HG02763 (cell line): ENCODE measurements around the gene SNAP47.

Experiments used
- ATAC-seq: cut with Tn5 transposase; IDR thresholded peaks from one replicate; pipeline ENCODE4 v1.9.1; 2021; ENCODE audit warnings: mild to moderate bottlenecking, moderate library complexity; ENCODE audit not compliant: unreplicated experiment

Gene SNAP47

DNA sequence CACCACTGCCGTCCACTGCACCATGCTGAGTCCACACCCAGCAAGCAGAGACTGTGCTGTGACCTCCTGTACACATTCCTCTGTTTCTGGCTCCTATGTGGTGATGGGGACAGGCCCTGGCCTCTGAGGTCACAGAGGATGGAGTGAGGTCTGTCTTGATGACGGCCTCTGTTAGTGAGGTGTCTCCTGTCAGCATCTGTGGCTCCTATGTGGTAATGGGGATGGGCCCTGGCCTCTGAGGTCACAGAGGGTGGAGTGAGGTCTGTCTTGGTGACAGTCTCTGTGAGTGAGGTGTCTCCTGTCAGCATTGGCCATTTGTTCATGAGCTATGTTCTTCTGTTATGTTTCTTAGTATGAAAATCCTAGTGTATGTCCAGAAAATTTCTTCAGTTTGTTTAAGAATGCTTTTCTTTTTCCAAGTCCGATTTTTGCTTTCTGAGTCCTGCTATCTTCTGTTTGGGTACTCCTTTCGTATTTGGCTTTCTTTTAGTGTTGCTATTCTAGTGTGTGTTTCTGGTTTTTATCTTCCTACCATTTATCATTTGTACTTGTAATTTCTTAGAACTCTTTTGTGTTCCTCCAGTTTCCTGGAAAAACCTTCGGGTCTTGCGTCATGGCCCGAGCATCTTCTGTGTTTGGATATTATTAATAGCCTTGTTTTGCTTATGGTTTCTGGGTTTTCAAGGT, 13.4 kb downstream of the SNAP47 start:
- ATAC-seq, result no peak

DNA sequence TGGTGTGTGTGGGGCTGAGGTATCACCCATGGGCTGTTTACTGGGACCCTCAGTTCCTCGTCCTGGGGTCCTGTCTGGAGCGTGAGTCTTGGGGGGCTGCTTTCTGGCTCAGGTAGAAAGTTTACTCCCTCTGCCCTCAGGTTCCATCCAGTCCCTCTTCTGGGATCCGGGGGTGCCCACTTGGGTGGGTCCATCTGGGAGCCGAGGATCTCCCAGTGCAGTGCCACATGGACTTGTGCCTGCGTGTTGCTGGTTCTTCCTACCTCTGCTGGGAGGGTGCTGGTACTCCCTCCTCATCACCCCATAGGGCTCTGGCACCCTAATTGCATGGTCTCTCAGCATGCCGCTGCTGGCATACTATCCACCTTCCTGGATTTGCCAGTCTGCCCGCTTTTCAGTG, 14.0 kb downstream of the SNAP47 start:
- no peak for ATAC-seq

DNA sequence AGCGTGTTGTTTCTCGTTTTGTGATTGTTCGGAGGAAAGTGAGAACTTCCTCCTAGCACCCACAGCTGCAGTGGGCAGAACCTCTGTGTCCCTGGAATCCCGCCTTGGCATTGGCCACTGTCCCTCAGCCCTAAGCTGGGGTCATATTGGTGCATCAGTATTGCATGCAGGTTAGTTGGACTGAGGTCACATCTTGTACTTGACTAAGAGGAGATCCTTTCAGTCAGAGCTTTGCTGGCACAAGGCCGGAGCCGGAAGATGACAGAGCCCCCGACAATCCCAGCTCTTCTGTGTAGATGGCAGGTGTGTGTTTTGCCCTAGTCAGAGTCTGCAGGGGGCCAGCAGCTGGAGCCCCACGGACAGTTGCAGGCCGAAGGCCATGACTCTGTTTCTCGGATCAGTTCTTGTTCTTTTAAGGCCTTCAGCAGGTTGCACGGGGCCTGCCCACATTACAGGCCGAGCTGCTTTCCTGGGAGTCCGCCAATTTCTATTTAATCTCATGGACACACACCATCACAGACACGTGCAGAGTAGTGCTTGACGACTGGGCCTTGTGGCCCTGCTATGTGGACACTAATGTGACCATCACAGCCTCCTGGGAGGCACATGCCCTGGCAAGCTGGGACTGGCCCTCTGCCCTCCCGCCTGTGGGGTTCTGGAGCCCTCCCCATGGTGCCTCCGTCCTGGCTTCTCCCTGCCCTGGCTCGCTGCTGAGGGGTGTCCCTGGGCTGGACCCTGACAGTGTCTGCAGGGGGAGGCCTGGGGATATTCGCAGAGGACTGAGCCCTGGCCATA, 14.9 kb downstream of the SNAP47 start:
- ATAC-seq, result no peak

DNA sequence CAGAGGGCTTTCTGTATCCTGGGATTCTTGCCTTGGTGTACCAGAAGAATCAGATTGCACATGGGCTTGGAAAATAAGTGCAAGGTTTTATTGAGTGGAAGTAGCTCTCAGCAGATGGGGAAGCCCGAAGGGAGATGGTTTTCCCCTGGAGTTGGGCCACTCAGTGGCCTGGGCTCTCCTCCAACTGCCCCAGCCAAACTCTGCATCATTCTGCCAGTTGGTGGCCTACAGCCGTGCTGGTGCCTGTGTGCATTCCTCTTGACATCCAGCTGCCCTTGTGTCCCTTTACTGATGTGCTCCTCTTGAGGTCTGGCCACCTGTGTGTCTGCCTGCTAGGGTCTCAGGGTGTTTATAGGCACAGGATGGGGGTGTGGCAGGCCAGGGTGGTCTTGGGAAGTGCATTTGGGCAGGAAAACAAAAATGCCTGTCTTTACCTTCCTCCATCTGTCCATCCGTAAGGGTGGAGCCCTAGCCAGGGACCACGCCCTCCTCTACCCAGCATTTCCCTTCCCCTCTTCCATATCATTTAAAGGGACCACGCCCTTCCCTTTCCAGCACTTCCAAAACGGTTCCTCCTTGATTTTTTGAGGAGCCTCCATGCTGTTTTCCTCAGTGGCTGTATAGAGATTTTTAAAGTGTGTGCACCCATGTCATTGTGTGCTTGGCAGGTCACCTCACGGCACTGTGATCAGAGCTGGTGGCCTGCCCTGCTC, 18.9 kb downstream of the SNAP47 start:
- ATAC-seq, result no peak

DNA sequence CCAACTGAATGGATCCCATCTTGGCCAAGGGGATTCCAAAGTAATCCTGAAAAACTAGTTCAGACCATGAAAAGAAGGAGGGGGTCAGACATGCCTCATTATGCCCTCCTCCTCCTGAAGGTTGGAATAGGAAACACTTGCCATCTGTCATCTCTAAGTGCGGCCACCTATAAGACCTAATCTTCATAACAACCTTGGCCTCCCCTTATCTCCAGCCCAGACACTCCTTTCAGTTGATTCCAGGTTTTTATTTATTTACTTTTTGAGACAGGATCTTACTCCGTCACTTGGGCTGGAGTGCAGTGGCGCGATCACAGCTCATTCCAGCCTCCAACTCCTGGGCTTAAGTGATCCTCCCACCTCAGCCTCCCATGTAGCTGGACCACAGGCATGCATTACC, 19.7 kb downstream of the SNAP47 start:
- no peak for ATAC-seq

DNA sequence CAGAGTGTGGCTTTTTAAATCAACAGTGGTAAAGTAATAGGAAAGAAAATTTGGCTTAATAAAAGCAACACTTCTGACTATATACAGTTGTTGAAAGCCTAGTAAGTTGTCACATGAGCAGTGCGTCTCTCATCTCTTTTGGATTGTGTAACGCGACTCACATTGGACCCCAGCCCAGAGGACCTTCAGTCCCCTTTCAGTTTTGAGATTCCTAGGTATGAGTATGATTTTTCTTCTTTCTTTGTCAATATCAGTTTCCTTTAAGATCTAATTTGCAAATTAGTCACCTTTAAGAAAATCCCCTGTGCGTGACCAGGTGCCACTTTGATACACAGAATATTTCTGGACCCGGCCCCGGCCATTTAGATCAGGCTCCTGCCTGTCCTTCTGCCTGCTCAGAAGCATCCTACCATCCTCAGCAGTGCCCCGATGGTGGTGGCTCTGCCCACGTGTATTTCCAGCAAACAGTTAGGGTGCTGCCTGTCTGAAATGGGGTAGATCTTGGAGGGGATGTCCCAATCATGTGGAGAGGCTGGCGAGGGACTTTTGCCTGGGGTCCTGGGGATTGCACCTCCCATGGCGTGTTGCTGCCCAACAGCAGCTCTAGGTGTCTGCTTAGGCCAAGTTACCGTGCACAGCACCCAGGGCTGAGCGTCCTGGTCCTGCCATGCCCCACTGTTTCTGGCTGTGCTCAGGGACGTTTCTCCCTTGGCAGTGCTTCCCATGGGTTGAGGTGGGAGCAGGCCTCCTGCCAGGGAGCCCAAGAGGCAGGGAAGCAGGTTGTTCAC, 21.1 kb downstream of the SNAP47 start:
- ATAC-seq, result no peak

DNA sequence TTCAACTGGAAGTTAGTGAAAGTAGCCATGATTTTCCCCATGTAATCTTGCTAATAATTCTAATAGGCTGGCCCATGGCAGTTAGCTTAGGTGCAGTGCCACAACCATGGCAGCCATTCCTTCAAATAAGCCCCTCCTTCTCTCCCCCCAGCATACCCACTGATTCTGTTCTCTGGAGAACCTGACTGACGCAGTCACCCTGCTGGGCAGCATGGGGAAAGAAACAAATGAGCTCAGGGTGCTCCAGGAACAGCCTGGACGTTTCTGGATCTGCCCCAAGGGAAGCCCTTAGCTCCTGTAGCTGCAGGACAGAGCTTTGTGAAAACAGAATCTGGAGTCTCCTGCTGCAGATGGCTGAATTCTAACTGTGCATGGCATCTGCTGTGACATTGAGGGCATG, 22.5 kb downstream of the SNAP47 start:
- ATAC-seq, result no peak

DNA sequence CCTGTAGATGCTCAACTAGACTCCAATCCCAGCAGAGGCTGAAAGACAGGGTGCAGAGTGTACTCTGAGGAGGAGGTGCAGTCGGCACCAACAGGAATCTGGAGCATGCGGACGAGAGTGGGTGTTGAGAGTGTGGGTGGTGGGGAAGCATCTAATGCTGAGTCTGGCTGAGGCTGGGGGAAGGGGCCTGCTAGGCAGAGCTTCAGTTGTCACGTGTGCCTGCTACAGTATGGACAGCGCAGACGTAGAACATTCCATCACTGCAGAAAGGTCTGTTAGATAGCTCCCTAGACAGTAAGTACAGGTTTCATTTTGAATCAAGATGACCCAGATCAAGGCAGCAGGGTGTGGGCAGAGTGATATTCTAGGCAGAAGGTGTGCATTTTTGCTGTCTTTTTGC, 23.1 kb downstream of the SNAP47 start:
- ATAC-seq, result no peak

DNA sequence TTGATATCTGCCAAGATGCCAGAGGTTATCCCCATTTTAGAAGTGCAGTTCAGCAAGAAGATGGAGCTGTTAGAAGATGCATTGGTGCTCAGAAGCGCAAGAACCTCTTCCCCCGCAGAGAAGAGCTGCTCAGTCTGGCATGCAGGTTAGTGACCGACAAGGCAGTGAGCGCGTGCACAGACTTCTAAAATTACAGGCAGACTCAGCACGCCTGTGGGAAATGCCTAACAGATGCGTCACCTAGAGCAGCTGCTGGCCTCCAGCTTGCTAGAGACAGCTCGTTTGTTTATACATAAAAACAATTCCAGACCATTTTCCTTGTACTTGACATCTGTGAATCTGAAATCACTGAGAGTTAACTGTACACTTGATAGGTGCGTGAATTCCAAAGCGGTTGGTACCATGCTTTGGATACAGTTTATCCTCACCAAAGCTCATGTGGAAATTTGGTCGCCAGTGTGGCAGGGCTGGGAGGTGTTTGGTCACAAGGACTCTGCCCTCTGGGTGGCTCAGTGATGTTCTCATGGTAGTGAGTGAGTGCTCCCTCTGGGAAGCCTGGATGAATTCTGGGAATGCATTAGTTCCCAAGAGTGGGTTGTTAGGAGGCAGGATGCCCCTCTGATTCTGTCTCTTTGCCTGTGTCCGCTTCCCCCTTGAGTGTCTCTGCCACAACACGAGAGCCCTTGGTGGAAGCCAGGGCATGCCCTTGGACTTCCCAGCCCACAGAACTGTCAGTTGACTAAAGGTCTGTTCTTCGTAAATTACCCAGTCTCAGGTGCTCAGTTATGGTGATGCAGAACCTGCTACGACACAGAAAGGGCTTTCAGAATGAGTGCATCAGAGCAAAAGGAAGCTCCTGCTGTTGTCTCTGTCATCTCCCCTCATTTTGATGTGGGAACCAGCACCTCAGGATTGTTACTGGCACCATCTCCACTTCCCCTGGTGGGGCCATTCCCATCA, 24.4 kb downstream of the SNAP47 start:
- ATAC-seq, result no peak

DNA sequence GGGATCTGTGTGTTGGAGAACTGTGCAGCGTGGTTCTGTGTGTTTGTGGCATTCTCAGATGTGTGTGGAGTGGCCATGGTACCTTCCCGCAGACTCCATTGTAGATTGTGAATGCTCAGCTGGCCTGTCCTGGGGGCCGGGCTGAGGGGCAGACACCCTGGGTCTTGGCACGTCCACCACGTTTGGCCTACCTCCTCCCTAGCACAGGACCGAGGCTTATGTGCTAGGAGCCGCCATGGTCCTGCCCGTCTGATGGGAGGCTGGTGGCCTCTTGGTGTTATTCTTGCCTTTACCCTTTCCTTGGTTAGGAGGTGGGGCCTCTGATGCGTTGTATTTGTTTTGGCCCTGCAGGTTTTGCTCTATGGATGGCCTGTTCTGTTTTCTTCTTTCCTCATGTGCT, 25.1 kb downstream of the SNAP47 start:
- no peak for ATAC-seq

DNA sequence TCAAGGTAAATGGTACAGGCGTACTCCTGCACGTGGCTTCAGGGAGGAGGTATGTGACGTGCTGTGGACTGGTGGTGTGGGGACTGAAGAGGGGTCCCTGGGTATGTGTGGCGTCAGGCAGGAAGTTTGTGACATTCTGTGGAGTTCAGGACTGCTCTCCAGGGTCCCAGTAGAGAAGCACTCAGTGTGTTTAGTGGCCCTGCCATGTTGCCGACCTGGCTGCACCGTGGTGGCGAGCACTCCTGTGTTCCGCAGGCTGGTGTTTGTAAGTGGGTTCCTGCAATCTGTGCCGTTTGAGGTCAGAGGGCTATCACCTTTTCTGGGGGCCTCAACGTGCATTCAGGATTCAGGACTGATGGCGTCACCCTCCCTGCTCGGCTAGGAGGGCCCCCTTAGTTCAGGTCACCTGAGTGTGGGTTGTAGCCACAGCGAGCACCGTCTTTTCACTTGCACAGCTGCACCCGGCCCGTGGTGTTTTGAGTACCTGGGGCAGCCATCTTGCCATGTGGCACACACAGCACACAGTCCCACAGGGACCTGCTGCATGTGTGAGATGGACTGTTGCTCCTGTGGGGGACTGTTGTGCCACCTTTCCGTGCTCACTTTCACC, 26.5 kb downstream of the SNAP47 start:
- ATAC-seq, result no peak

DNA sequence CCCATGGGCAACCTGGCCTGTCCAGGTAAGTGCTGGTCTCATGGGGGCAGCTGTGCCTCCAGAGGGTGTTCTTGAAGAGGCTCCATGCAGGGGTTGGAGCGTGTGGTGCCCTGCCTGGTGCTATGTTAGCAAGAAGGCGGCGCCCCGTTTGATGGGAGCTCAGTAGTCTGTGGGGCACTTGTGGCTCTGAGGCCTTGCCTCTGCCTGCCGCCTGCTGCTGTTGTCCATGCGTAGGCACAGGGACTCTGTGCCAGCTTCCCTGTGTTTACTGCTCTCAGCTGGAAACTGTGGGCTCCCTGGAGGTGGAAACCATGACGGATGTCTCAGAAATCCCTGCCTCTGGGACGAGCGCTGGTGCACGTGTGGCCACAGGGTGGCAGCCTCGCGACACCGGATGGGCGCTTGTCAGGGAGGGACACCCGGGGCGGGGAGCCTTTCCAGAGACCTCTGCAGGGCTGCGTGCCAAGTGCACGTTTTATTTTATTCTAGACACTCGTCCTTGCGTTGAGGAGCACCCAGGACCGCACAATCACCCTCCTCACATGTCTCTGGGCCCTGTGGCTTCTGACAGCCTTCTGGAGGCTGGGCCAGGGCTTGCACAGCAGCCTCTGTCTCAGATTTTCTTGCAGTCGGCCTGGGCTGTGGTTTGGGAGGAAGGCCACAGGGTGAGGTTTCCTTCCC, 27.1 kb downstream of the SNAP47 start:
- ATAC-seq, result peak; percentile 78

DNA sequence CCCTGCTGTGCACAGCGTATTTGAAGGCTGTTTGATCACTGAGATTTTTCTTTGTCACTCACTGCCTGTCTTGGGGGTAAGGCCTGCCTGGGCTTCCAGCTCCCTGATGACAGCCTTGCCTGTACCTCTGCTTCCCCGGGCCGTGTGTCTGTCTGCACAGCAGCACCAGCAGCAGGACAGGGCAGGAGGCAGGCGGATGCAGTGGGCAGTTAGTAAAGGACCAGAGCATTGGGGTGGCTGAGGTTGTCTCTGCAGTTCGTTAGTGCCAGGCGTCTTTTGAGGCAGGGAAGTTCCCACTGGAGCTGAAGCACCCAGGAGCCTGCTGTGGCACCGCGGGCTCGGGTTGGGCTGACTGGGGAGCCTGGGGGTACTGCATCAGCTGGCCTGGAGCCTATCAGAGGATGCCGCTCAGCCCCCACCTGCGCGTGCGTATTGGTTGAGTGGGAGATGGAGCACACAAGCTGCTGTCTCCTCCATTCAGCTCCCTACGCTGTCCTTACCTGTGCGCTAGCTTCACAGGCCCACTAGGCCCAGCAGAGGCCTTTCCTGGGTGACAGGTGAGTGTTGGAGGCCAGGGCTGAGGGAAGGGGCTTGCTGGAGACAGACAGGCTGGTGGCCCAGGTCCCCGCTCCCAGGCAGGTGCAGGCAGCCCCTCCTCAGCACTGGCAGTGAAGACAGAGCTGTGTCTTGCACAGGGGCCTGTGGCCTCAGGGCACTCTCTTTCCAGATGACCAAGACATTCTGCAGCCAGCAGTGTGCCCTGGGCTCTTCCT, 28.2 kb downstream of the SNAP47 start:
- no peak for ATAC-seq

DNA sequence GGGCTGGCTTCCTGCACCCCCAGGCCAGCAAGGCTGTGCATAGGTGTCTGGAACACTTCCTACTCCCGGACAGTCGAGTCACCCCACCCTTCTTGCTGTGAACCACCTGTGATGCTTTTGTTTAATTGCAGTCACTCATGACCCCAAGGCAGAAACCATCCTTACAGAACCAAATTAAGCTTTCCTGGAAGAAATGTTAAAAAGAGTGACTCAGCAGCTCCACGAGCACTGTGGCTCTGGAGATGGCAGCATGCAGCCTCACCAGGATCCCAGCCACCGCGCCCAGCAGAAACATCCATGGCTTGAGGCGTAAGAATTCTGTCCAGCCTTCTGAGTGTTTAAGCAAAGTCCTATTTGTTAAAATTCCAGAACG, 28.8 kb downstream of the SNAP47 start:
- ATAC-seq, result no peak

DNA sequence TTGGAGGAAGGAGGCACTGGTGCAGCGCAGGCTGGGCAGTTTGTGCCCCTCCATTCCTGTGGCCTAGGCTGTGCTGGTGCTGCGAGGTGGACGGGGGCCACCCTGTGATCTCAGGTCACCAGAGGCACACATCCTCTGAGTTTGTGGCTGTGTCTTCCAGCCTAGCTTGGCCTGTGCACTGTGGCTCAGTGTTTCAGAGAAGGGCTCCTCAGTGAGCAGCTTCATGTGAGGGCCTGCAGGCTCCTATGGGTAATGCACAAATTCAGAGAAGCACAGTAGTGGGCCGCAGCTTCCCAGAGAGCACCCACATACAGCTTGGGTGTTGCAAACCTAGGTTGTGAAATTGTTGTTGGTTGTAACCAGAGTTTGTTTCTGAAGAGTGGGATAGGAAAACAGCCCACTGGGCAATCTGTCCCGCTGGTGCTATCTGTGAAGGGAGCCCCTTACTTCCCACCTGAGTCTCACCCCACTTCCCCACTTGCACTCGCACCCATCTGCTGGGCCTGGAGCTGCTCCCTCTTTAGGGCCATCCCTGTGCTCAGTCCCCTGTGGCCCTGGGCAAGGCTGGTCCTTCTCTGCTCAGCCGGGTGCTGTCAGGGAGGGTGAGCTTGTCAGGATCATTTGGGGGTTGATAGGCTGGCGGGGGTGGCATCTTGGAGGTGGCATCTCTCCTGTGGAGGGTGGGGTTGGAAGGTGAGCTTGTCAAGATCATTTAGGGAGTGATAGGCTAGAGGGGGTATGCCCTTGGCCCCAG, 30.2 kb downstream of the SNAP47 start:
- ATAC-seq, result no peak

DNA sequence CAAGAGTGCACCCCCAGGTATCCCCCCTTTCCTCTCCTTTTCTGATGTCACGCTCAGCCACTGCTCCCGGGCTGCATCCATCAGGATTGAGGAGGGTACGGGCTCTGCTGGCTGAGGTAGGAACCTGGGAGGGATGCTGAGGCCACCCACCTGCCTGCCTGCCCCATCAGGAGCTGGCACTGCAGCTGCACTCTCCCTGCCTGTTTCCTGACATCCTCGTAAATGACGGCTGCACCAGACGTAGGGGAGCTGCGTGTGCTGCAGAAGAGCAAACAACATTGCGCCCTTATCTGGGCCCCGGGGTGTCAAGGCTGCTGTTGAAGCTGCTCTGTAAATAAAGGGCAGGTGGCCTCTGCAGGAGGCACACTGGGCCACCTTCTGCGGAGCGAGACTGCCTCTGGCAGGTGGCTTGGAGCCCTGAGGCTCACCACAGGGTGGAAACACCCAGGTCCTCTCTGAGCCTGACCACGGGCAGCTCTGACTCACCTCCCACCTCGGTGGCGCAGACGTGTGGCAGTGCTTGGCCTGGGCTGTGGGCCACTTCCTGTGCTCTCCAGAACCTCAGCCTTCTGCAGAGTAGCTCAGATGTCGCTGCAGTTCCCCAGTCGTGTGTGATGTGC, 30.9 kb downstream of the SNAP47 start:
- ATAC-seq, result no peak

DNA sequence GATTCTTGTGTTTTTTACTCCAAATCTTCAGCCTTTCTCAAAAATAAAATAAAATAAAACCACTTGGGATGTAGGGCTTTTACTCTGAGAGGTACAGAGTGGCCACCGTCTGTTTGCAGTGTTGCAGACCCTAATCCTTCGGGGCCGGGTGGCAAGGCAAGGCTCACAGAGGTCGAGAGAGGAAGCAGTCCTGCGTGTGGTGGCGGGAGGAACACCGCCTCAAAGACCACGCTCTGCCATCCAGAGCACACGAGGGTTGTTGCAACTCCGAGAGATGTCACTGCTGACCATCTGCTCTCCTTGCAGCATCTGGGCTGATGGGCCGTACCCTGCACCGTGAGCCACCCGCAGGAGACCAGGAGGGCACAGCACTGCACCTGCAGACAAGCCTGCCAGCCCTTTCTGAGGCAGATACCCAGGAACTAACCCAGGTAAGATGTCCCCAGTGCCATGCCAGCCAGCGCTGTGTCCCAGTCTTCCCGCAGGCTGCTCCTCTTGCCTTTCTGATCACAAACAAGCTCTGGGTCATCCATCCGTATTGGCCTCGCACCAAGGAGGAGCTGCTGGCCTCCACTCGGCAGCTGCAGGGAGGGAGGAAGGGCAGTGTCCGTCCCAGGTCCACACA, 31.5 kb downstream of the SNAP47 start:
- no peak for ATAC-seq
